Thoracic aorta (tissue), 2 donors: ENCODE data around the gene OR51L1. TPM values are rescaled to one million over a fixed set of nuclear protein-coding genes. Genes with fewer than 3 reads are reported as not detected.

Experiments used
- ATAC-seq: fragments of 150-250 bp; one replicate; pipeline ENCODE4 v1.8.0; 2017; ENCODE audit warnings: low read depth; ENCODE audit not compliant: insufficient number of reproducible peaks, low FRiP score
- DNase-seq: peaks from one replicate; pipeline ENCODE4 v3.0.0-alpha.2; 2020; ENCODE audit warnings: low spot score
- H3K27ac ChIP-seq, 2 donors: fragments of 200-600 bp; sonication (generic); 1 replicate in 1 of 2; 2 replicates in 1 of 2; pipeline ENCODE4 v1.5.1; 2016; ENCODE audit warnings: mild to moderate bottlenecking in 2 of 2, moderate library complexity in 2 of 2
- H3K27me3 ChIP-seq: fragments of 200-600 bp; sonication (generic); replicated peaks from 2 replicates; pipeline ENCODE4 v1.6.0; 2016; ENCODE audit warnings: mild to moderate bottlenecking; ENCODE audit not compliant: insufficient read depth
- H3K36me3 ChIP-seq: fragments of 200-600 bp; sonication (generic); one replicate; pipeline ENCODE4 v1.5.1; 2016
- H3K4me1 ChIP-seq, 2 donors: fragments of 200-600 bp; sonication (generic); 1 replicate in 1 of 2; 2 replicates in 1 of 2; pipeline versions ENCODE4 v1.5.1 to v1.6.0; 2016; ENCODE audit warnings: low read depth in 2 of 2, mild to moderate bottlenecking in 1 of 2; ENCODE audit not compliant: control insufficient read depth in 1 of 2
- H3K4me3 ChIP-seq: fragments of 200-600 bp; sonication (generic); 2 replicates; pipeline ENCODE4 v1.5.1; 2016; ENCODE audit warnings: mild to moderate bottlenecking
- H3K9me3 ChIP-seq: fragments of 200-600 bp; sonication (generic); 2 replicates; pipeline ENCODE4 v1.5.1; 2016
- total RNA-seq, 2 donors: library from RNA; depleted of rRNA; stranded (reverse); fragments of >200 nt; gene quantifications; one replicate each; pipeline versions ENCODE4 v1.1.0 to v1.2.3, GENCODE V29; 2016
- TF ChIP-seq, protein P1 (sequence below): fragments of 200-600 bp; sonication (generic); IDR thresholded peaks from one replicate; pipeline ENCODE4 v1.5.1; 2019; ENCODE audit warnings: antibody characterized with exemption

OR51L1 gene
- total RNA-seq, 2 donors from 2014 or later = not detected

DNA sequence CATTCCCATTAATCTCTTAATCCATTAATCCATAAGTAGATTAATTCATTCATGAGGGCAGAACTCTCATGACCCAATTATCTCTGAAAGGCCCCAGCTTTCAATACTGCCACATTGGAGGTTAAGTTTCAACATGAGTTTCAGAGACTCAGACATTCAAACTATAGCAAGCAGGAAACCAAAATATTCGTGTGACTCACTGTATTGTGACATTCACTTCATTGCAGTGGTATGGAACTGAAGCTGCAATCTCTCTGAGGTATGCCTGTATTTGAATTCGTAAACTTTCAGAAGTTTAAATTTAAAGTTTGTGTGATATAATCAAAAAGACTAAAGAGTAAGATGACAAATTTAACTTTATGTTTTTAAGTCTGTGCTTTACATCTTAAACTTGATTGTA lies 48.7 kb downstream of the OR51L1 start:
- no peak for ATAC-seq
- H3K27me3 ChIP-seq = no peaks in the 10 kb centered on the region
- TF ChIP-seq, protein P1, sequence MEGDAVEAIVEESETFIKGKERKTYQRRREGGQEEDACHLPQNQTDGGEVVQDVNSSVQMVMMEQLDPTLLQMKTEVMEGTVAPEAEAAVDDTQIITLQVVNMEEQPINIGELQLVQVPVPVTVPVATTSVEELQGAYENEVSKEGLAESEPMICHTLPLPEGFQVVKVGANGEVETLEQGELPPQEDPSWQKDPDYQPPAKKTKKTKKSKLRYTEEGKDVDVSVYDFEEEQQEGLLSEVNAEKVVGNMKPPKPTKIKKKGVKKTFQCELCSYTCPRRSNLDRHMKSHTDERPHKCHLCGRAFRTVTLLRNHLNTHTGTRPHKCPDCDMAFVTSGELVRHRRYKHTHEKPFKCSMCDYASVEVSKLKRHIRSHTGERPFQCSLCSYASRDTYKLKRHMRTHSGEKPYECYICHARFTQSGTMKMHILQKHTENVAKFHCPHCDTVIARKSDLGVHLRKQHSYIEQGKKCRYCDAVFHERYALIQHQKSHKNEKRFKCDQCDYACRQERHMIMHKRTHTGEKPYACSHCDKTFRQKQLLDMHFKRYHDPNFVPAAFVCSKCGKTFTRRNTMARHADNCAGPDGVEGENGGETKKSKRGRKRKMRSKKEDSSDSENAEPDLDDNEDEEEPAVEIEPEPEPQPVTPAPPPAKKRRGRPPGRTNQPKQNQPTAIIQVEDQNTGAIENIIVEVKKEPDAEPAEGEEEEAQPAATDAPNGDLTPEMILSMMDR = no peak

GRCh38 chr11:5046226-5046625 lies 51.6 kb downstream of the OR51L1 start, which contains the start of gene OR52J3:
Gene OR52J3, plus strand, starts transcription at chr11:5046526. Its CDS starts 0 bp downstream, at chr11:5046526.
- no peak within 1 kb of the TSS for H3K27ac ChIP-seq
- TF ChIP-seq, protein P1 = no peak
- no peak for DNase-seq
- H3K4me3 ChIP-seq = no peak within 1 kb of the TSS
- H3K27me3 ChIP-seq = no peaks in the 10 kb centered on the region
- H3K4me1 ChIP-seq = no peaks in the 10 kb centered on the region
- no peaks in the 10 kb centered on the region for H3K36me3 ChIP-seq
- no peak for ATAC-seq
- no peaks in the 10 kb centered on the region for H3K9me3 ChIP-seq

More for the DNA sequence above, 48.7 kb downstream of the OR51L1 start:
- no peak for DNase-seq
- H3K9me3 ChIP-seq = no peaks in the 10 kb centered on the region
- no peak overlapping the region for H3K27ac ChIP-seq
- no peak overlapping the region for H3K4me3 ChIP-seq
- no peaks in the 10 kb centered on the region for H3K36me3 ChIP-seq
- H3K4me1 ChIP-seq = no peaks in the 10 kb centered on the region

GRCh38 chr11:5046754-5047330 lies 52.2 kb downstream of the OR51L1 start:
- Histone ChIP-seq H3K27me3 (no peaks in the 10 kb centered on the region), H3K36me3 (no peaks in the 10 kb centered on the region), H3K4me3 (no peak overlapping the region), H3K4me1 (no peaks in the 10 kb centered on the region), H3K27ac (no peak overlapping the region), H3K9me3 (no peaks in the 10 kb centered on the region)
- TF ChIP-seq, protein P1 = no peak
- no peak for ATAC-seq
- DNase-seq = no peak

Other genes with a start within 250 kb of the OR51L1 start
- gene OR51F1, start 224.9 kb upstream of the OR51L1 start, total RNA-seq = not detected
- not detected for gene OR52R1, start 190.5 kb upstream of the OR51L1 start, total RNA-seq
- not detected for gene OR51F2, start 173.5 kb upstream of the OR51L1 start, total RNA-seq
- not detected for gene OR51S1, start 145.6 kb upstream of the OR51L1 start, total RNA-seq
- gene OR51T1, start 113.0 kb upstream of the OR51L1 start, total RNA-seq = not detected
- not detected for gene OR51A7, start 91.1 kb upstream of the OR51L1 start, total RNA-seq
- not detected for gene OR51G2, start 75.5 kb upstream of the OR51L1 start, total RNA-seq
- not detected for gene OR51G1, start 70.5 kb upstream of the OR51L1 start, total RNA-seq
- not detected for gene OR51A4, start 47.2 kb upstream of the OR51L1 start, total RNA-seq
- gene OR51A2, start 39.1 kb upstream of the OR51L1 start, total RNA-seq = not detected
- not detected for gene OR52J3, start 51.7 kb downstream of the OR51L1 start, total RNA-seq
- not detected for gene OR52E2, start 64.8 kb downstream of the OR51L1 start, total RNA-seq
- not detected for gene OR52E1, start 74.7 kb downstream of the OR51L1 start, total RNA-seq
- not detected for gene OR52A5, start 143.5 kb downstream of the OR51L1 start, total RNA-seq
- not detected for gene OR52A1, start 159.9 kb downstream of the OR51L1 start, total RNA-seq
- not detected for gene OR51V1, start 205.8 kb downstream of the OR51L1 start, total RNA-seq
- 100 to 1,000 TPM in 1 of 2 donors, 10 to 100 TPM in 1; 10.2 to 257 TPM for gene HBB, start 232.2 kb downstream of the OR51L1 start, total RNA-seq
- not detected for gene HBD, start 239.6 kb downstream of the OR51L1 start, total RNA-seq